Stimulated activated CD8-positive, alpha-beta memory T cell treated with anti-CD3 and anti-CD28 coated beads, Interleukin-4, amount 100 ng/mL, for 24 hours (primary cell): ENCODE results near the gene KSR2.
"Not testable (repeated sequence)": the region's sequence is repeated elsewhere in the genome, so short reads cannot be mapped to it uniquely, and the experiment has no call there.

Source experiments
- DNase-seq: peaks from one replicate; pipeline ENCODE4 v3.0.0-alpha.2; 2020; ENCODE audit warnings: low read depth

KSR2 gene

DNA sequence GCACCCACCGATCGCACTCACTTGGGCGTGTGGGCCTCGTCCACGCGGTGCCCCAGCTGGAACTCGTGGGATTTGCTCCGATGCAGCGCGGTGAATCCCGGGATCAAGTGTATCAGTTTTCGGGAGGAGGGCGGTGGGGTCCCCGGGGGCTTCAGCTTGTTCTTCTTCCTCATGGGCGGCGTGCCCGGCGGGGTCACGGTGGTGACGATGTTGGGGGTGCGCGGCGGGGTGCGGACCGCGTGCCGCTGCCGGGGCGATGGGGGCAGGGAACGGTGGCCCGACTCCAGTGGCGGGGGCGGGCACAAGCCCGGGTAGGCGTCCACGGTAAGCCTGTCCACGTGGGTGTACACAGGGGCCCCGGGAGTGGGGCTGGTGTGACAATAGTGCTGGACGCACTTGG lies 207.8 kb downstream of the KSR2 start:
- DNase-seq = no peak

DNA sequence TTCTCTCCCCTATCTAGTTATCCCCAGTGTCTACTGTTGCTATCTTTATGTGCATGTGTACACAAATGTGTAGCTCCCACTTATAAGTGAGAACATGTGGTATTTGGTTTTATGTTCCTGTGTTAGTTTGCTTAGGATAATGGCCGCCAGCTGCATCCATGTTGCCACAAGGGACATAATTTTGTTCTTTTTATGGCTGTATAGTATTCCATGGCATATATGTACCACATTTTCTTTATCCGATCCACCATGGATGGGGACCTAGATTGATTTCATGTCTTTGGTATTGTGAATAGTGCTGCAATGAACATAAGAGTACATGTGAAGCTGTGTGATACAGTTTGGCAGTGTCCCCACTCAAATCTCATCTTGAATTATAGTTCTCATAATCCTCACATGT lies 218.1 kb downstream of the KSR2 start:
- no peak for DNase-seq

- no peak for DNase-seq
These were observed 219.4 kb downstream of the KSR2 start for GRCh38 chr12:117749431-117749830.

- DNase-seq = not testable (repeated sequence)
These were observed 222.4 kb downstream of the KSR2 start for GRCh38 chr12:117746358-117746757.

DNA sequence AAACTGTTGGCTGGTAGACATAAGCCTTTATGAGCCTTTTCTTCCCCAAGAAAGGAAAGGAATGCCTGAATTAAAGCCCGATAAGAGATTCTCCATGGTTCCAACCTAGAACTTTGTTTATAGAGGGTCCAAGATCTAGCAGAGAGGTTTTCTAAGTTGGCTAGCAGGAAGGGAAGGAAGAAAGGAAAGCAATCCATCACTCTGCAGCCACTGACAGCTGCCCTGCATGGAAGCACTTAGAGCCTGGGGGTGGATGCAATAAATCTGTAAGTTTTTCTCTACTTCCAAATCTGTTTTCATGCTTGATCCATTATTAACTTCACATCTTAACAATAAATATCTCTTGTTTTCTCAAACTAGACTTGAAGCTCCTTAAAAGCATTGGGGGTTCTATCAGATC lies 224.4 kb downstream of the KSR2 start:
- no peak for DNase-seq

DNA sequence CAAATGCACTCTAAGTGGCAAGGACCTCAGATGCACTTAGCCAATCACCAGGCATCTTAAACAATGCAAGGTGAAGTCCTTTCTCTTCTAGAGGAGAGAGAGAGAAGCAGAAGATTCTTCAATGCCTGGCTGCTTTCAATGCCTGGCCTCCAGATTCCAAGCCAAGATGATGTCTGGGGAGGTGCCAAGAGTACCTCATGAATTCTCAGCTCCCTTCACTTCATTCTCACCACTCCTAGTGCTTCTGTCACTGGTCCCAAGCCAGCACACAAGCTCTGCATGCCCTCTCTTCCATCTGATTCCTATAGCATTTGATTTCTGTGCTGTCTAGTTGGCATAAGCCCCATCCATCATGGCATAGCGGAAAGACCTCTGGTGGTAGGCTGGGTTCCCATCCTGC lies 225.0 kb downstream of the KSR2 start:
- DNase-seq = no peak

- no peak for DNase-seq
These were observed 226.1 kb downstream of the KSR2 start for GRCh38 chr12:117742721-117743120.

GRCh38 chr12:117738233-117738632 lies 230.6 kb downstream of the KSR2 start:
- no peak for DNase-seq

- no peak for DNase-seq
These were observed 235.3 kb downstream of the KSR2 start for GRCh38 chr12:117733549-117733805.

- no peak for DNase-seq
These were observed 235.8 kb downstream of the KSR2 start for GRCh38 chr12:117732761-117733548.

- DNase-seq = not testable (repeated sequence)
These were observed 237.7 kb downstream of the KSR2 start for GRCh38 chr12:117731131-117731530.

- DNase-seq = no peak
These were observed 241.5 kb downstream of the KSR2 start for GRCh38 chr12:117727301-117727700.

GRCh38 chr12:117724543-117724942 lies 244.2 kb downstream of the KSR2 start:
- no peak for DNase-seq

GRCh38 chr12:117718559-117718958 lies 250.2 kb downstream of the KSR2 start:
- no peak for DNase-seq

GRCh38 chr12:117718141-117718540 lies 250.6 kb downstream of the KSR2 start:
- DNase-seq = no peak

GRCh38 chr12:117714203-117714602 lies 254.6 kb downstream of the KSR2 start:
- no peak for DNase-seq

DNA sequence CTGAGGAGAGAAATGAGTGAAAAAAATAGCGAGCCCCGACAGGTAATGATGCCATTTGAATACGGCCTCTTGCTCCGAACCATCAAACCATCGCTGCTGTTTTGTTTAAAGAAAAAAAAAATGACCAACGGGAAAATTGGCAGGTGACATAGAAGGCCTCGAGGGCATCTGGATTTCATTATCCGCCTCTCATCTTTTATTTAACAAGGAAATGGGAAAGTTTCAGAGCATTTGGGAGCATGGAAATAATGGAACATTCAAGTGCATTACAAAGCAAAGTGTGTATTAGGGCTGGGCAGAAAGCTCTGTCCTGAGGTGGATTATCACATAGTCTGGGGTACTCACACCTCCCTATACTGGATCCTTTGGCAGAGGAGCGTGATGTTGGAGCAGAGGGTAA lies 258.7 kb downstream of the KSR2 start:
- no peak for DNase-seq

DNA sequence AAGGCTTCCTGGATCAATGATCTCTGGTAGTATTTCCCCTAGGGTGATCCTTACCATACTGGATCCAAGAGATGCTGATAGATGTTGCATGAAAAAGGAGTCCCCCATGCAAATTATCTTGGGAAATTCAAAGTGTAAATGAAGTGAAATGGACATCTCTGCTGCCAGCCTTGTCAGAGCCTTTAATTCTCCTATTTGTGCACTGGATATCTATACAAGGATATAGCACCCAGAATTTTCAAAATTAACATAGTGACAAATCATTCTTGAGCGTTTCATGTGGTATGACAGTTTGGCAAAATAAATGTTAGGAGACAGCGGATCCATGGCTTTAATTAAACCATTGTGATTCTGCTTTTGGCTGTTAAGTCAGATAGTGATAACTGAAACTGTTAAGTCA lies 260.9 kb downstream of the KSR2 start:
- DNase-seq = no peak

GRCh38 chr12:117703584-117703983 lies 265.2 kb downstream of the KSR2 start:
- DNase-seq = no peak

- DNase-seq = no peak
These were observed 266.0 kb downstream of the KSR2 start for GRCh38 chr12:117702741-117703140.

GRCh38 chr12:117699575-117699974 lies 269.2 kb downstream of the KSR2 start:
- no peak for DNase-seq

DNA sequence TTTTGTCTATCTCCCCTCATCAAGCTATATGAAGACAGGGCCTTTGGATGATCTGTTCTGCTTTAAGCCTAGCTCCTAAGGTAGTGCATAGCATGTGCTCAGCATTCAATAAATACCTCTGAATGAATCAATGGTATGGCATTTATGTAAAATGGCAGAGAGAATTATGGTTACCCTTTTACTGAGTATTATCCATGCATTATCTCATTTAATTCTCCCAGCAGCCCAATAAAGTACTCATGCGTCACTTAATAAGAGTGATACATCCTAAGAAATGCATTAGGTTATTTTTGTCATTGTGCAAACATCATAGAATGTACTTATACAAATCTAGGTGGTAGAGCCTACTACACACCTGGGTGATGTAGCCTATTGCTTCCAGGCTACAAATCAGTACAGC lies 269.7 kb downstream of the KSR2 start:
- no peak for DNase-seq

DNA sequence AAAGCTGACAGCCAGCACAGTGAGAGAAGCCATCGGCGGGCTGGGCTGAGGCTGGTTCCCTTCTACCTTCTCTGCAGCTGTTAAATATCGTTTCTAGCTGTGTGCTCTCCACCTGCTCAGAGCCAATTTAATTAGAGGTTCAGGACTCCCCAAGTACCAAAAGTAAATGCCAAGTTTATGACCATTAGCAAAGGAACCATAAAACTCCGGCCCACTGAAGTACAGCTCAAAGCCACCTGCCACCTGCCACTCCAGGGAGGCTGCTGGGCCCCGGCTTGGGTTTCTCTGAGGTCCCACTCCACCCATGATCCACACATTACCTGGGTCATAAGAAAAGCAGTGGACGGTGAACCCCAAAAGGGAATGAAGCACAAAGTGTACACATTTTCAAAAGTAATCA lies 272.8 kb downstream of the KSR2 start:
- DNase-seq = no peak

DNA sequence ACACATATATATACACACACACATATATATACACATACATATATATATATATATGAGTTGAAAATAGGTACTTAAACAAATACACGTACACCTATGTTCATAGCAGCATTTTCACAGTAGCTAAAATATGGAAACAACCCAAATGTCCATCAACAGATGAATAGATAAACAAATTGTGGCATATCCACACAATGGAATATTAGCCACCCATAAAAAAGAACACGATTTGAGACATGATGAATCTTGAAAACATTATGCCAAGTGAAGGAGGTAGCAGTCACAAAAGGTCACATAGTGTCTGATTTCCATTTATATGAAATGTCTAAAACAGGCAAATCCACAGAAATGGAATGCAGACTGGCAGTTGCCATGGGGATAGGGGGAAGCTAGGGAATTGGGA lies 276.3 kb downstream of the KSR2 start:
- no peak for DNase-seq

GRCh38 chr12:117689857-117690256 lies 278.9 kb downstream of the KSR2 start:
- DNase-seq = no peak
